NCI-H69 (cell line): ENCODE measurements around the gene USP17L5.
"Not testable (repeated sequence)": the region's sequence is repeated elsewhere in the genome, so short reads cannot be mapped to it uniquely, and the experiment has no call there.

Experiments used
- DNase-seq: peaks from one replicate; lab custom pipeline; 2025; lab: John Stamatoyannopoulos, UW

Gene USP17L5, protein sequence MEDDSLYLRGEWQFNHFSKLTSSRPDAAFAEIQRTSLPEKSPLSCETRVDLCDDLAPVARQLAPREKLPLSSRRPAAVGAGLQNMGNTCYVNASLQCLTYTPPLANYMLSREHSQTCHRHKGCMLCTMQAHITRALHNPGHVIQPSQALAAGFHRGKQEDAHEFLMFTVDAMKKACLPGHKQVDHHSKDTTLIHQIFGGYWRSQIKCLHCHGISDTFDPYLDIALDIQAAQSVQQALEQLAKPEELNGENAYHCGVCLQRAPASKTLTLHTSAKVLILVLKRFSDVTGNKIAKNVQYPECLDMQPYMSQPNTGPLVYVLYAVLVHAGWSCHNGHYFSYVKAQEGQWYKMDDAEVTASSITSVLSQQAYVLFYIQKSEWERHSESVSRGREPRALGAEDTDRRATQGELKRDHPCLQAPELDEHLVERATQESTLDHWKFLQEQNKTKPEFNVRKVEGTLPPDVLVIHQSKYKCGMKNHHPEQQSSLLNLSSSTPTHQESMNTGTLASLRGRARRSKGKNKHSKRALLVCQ

DNA sequence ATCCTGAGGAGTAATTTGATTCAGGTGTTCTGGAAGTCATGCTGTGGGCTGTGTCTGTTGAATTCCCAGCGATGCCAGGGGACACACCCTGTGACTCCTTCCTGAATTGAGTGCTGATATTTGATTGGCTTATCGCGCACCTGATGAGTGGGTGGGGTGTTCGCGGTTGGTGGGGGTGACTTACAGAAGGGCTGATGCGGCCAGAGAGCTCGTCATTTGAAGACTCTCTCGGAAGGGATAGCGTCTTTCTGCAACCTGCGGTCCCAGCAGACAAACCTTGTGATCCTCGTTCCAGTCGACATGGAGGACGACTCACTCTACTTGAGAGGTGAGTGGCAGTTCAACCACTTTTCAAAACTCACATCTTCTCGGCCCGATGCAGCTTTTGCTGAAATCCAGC lies at the start of gene USP17L5:
Gene USP17L5, plus strand, starts transcription at position 301 of the 400 bp plus-strand sequence. Its CDS starts 0 bp downstream, at position 301.
- not testable (repeated sequence) for DNase-seq

DNA sequence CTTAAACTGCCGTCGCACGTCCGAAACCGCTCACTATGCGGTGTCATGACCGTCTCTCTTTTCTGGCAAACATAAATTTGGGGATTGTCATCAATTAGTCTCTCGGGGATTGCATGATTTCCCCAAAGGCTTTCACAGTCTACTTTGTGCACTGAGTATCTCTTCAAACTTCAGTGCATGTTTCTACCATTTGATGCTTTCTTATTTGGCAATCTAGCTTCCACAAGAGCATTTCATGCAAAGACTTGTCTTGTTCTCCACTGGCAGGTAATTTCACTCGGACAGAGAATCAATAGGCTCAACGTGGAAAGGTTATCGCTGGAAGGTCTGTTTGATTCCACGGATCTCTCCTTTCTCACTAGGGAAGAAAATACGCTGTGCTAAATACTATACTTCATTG lies 15.0 kb upstream of the USP17L5 start:
- DNase-seq = not testable (repeated sequence)

DNA sequence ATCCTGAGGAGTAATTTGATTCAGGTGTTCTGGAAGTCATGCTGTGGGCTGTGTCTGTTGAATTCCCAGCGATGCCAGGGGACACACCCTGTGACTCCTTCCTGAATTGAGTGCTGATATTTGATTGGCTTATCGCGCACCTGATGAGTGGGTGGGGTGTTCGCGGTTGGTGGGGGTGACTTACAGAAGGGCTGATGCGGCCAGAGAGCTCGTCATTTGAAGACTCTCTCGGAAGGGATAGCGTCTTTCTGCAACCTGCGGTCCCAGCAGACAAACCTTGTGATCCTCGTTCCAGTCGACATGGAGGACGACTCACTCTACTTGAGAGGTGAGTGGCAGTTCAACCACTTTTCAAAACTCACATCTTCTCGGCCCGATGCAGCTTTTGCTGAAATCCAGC lies 14.3 kb upstream of the USP17L5 start, which contains the start of gene USP17L24:
Gene USP17L24, plus strand, starts transcription at position 301 of the 400 bp plus-strand sequence. Its CDS starts 0 bp downstream, at position 301.
- not testable (repeated sequence) for DNase-seq

DNA sequence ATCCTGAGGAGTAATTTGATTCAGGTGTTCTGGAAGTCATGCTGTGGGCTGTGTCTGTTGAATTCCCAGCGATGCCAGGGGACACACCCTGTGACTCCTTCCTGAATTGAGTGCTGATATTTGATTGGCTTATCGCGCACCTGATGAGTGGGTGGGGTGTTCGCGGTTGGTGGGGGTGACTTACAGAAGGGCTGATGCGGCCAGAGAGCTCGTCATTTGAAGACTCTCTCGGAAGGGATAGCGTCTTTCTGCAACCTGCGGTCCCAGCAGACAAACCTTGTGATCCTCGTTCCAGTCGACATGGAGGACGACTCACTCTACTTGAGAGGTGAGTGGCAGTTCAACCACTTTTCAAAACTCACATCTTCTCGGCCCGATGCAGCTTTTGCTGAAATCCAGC lies 9.6 kb upstream of the USP17L5 start, which contains the start of gene USP17L25:
Gene USP17L25, plus strand, starts transcription at position 301 of the 400 bp plus-strand sequence. Its CDS starts 0 bp downstream, at position 301.
- DNase-seq = not testable (repeated sequence)

DNA sequence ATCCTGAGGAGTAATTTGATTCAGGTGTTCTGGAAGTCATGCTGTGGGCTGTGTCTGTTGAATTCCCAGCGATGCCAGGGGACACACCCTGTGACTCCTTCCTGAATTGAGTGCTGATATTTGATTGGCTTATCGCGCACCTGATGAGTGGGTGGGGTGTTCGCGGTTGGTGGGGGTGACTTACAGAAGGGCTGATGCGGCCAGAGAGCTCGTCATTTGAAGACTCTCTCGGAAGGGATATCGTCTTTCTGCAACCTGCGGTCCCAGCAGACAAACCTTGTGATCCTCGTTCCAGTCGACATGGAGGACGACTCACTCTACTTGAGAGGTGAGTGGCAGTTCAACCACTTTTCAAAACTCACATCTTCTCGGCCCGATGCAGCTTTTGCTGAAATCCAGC lies 4.8 kb upstream of the USP17L5 start, which contains the start of gene USP17L26:
Gene USP17L26, plus strand, starts transcription at position 301 of the 400 bp plus-strand sequence. Its CDS starts 0 bp downstream, at position 301.
- DNase-seq = not testable (repeated sequence)

DNA sequence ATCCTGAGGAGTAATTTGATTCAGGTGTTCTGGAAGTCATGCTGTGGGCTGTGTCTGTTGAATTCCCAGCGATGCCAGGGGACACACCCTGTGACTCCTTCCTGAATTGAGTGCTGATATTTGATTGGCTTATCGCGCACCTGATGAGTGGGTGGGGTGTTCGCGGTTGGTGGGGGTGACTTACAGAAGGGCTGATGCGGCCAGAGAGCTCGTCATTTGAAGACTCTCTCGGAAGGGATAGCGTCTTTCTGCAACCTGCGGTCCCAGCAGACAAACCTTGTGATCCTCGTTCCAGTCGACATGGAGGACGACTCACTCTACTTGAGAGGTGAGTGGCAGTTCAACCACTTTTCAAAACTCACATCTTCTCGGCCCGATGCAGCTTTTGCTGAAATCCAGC lies 4.6 kb downstream of the USP17L5 start, which contains the start of gene USP17L27:
Gene USP17L27, plus strand, starts transcription at position 301 of the 400 bp plus-strand sequence. Its CDS starts 0 bp downstream, at position 301.
- DNase-seq = not testable (repeated sequence)

DNA sequence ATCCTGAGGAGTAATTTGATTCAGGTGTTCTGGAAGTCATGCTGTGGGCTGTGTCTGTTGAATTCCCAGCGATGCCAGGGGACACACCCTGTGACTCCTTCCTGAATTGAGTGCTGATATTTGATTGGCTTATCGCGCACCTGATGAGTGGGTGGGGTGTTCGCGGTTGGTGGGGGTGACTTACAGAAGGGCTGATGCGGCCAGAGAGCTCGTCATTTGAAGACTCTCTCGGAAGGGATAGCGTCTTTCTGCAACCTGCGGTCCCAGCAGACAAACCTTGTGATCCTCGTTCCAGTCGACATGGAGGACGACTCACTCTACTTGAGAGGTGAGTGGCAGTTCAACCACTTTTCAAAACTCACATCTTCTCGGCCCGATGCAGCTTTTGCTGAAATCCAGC lies 9.4 kb downstream of the USP17L5 start, which contains the start of gene USP17L28:
Gene USP17L28, plus strand, starts transcription at position 301 of the 400 bp plus-strand sequence. Its CDS starts 0 bp downstream, at position 301.
- not testable (repeated sequence) for DNase-seq

DNA sequence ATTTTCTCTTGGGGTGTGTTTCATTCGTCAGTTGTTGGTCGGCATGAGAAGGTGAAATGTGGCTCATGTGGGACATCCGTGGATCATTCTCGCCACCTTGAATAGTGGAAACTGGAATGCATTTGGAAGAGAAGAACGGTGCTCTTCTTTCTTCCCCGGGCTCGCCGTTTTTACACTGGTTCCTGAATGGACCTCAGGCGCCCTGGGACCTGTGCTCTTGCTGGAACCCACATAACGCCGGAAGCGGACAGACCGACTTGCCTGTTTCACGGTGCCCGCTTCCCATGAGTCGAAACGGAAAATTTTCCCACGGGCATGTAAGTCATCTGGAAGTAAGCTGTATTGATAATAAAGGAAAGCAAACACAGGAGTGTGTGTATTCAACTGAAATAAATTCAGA lies 11.7 kb downstream of the USP17L5 start:
- DNase-seq = not testable (repeated sequence)

DNA sequence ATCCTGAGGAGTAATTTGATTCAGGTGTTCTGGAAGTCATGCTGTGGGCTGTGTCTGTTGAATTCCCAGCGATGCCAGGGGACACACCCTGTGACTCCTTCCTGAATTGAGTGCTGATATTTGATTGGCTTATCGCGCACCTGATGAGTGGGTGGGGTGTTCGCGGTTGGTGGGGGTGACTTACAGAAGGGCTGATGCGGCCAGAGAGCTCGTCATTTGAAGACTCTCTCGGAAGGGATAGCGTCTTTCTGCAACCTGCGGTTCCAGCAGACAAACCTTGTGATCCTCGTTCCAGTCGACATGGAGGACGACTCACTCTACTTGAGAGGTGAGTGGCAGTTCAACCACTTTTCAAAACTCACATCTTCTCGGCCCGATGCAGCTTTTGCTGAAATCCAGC lies 14.1 kb downstream of the USP17L5 start, which contains the start of gene USP17L29:
Gene USP17L29, plus strand, starts transcription at position 301 of the 400 bp plus-strand sequence. Its CDS starts 0 bp downstream, at position 301.
- not testable (repeated sequence) for DNase-seq

DNA sequence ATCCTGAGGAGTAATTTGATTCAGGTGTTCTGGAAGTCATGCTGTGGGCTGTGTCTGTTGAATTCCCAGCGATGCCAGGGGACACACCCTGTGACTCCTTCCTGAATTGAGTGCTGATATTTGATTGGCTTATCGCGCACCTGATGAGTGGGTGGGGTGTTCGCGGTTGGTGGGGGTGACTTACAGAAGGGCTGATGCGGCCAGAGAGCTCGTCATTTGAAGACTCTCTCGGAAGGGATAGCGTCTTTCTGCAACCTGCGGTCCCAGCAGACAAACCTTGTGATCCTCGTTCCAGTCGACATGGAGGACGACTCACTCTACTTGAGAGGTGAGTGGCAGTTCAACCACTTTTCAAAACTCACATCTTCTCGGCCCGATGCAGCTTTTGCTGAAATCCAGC lies 23.6 kb downstream of the USP17L5 start, which contains the start of gene USP17L30:
Gene USP17L30, plus strand, starts transcription at position 301 of the 400 bp plus-strand sequence. Its CDS starts 0 bp downstream, at position 301.
- not testable (repeated sequence) for DNase-seq

DNA sequence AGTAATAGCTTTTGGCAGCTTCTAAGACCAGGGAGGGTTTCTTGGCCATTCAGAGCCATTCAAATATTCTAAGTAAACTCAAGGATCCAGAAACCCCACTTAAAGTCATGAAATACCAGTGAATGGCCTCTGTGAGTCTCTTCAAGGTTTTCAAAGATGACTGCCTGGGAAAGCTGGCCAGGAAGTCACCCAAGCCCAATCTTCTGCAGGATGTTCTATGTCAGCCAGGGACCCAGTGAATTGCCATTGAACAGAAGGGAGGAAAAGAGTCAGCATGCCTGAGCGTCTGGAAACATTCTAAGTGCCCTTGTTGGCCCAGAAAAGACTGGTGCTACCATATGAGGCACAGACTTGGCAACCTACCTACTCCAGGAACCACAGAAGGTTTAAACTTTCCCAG lies 40.7 kb downstream of the USP17L5 start:
- DNase-seq = not testable (repeated sequence)

DNA sequence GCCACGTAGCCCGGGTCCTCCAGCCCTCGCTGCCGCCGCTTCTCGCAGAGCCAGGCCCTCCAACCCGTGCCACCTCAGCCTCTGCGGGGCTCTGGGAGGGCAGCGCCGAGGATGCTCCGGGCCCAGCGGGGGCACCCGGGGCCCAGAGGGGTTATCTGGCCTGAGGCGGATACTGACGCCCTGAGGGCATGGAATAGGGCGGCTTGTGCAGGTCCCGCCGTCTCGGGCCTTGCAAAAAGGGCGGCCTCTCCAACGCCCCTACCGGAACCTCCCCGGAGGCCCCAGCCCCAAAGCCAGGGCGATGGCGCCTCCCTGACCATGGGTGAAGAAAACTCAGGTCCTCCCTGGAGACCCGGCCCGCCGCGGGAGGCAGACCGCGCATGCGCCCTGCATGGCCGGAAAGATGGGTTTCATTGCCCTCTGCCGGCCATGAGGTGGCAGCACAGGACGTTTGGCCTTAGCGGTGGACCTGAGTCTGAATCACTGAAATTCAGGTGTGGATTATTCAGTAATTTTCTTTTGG lies 41.9 kb downstream of the USP17L5 start:
- DNase-seq = not testable (repeated sequence)

DNA sequence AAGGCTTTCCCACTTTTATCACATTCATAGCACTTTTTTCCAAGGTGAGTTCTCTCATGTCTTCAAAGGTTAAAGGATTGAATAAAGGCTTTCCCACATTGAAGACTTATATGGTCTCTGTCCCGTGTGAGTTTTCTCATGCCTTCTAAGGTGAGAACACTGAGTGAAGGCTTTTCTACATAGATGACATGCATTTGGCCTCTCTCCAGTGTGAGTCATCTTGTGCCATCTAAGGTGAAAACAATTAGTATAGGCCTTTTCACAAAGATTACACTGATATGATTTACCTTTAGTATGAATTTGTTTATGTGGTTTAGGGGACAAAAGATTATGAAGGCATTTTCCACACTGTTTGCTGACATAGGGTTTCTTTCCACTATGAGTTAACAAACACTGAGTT lies 44.9 kb downstream of the USP17L5 start:
- DNase-seq = no peak

DNA sequence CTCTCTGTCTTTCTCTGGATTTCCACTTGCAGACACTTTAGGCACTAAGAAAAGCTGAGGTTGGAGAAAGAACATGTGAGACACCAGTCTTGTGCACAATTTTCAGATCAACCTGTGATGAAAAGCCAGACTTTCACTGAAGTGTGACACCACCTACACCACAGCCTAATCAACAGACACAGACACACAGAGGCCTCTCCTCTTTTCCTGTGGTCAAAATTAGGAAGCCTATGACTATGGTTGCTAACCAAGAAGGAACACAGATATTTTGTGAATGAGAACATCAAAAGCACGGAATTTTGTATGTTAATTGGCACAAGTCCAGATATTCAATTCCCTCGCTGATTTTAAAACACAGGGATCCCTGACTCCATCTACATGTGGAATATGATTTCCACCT lies 49.8 kb downstream of the USP17L5 start:
- DNase-seq = not testable (repeated sequence)
